ENCODE results near the gene KCNN2.

The KCNN2 gene

GRCh38 chr5:114544561-114544960, 182.7 kb downstream of the KCNN2 start:
- no peak for DNase-seq (ENCODE audit: low read depth, low spot score)

Measured in brain pericyte (primary cell).